Measurements from ENCODE around the gene PRAC2. TPM values are rescaled to one million over a fixed set of nuclear protein-coding genes. Genes with fewer than 3 reads are reported as not detected.

PRAC2 gene
- not detected for total RNA-seq

GRCh38 chr17:48722915-48723422 lies at the start of gene PRAC2:
Gene PRAC2, plus strand, starts transcription at chr17:48723185. Its CDS starts 1,226 bp downstream, at chr17:48724411.

GRCh38 chr17:48722201-48722907 lies 631 bp upstream of the PRAC2 start, which contains the start of gene PRAC1:
Gene PRAC1, minus strand, starts transcription at chr17:48722518. Its CDS starts 126 bp downstream, at chr17:48722392.

GRCh38 chr17:48728232-48729231 lies 5.5 kb downstream of the PRAC2 start, which contains the start of gene HOXB13:
Gene HOXB13, minus strand, starts transcription at chr17:48728750. Its CDS starts 157 bp downstream, at chr17:48728593.

Small RNA genes within 50 kb of the gene (small RNA-seq; reads per million reads assigned to genes)
- gene AC091179.2 (not detected), gene COX6B1P2 (not detected), gene MIR3185 (not detected), gene RF02132 (not detected), gene RF02133 (not detected), gene RN7SL125P (not detected)

Other genes starting within 250 kb of the PRAC2 start
- not detected for gene HOXB1, start 192.2 kb upstream of the PRAC2 start, total RNA-seq
- not detected for gene HOXB2, start 178.1 kb upstream of the PRAC2 start, total RNA-seq
- gene HOXB4, start 144.8 kb upstream of the PRAC2 start, total RNA-seq, result not detected
- not detected for gene HOXB3, start 132.9 kb upstream of the PRAC2 start, total RNA-seq
- not detected for gene HOXB5, start 129.4 kb upstream of the PRAC2 start, total RNA-seq
- not detected for gene HOXB6, start 118.2 kb upstream of the PRAC2 start, total RNA-seq
- gene HOXB7, start 112.2 kb upstream of the PRAC2 start, total RNA-seq, result not detected
- not detected for gene HOXB8, start 107.9 kb upstream of the PRAC2 start, total RNA-seq
- gene HOXB9, start 96.8 kb upstream of the PRAC2 start, total RNA-seq, result not detected
- gene PRAC1, start 667 bp upstream of the PRAC2 start, total RNA-seq, result not detected
- gene HOXB13, start 5.6 kb downstream of the PRAC2 start, total RNA-seq, result not detected
- gene TTLL6, start 94.0 kb downstream of the PRAC2 start, total RNA-seq, result 0.46 TPM
- 21.7 TPM for gene CALCOCO2, start 107.8 kb downstream of the PRAC2 start, total RNA-seq
- 73.1 TPM for gene ATP5MC1, start 169.6 kb downstream of the PRAC2 start, total RNA-seq
- gene UBE2Z, start 185.2 kb downstream of the PRAC2 start, total RNA-seq, result 66.7 TPM
- 43.8 TPM for gene SNF8, start 221.7 kb downstream of the PRAC2 start, total RNA-seq
- not detected for gene GIP, start 245.4 kb downstream of the PRAC2 start, total RNA-seq

Measured in diencephalon (tissue), 1 donor.